Activated naive CD8-positive, alpha-beta T cell (primary cell): Measurements from ENCODE around the gene P2RX7.
"Not testable (repeated sequence)": the region's sequence is repeated elsewhere in the genome, so short reads cannot be mapped to it uniquely, and the experiment has no call there.

Experiments
- H3K27ac Mint-ChIP-seq: one replicate; pipeline ENCODE4 v1.8.0; 2021; ENCODE audit warnings: mixed read lengths
- H3K27me3 Mint-ChIP-seq: one replicate; pipeline ENCODE4 v1.8.0; 2021; ENCODE audit warnings: mixed read lengths
- H3K36me3 Mint-ChIP-seq: one replicate; pipeline ENCODE4 v1.8.0; 2021; ENCODE audit warnings: mixed read lengths
- H3K4me1 Mint-ChIP-seq: one replicate; pipeline ENCODE4 v1.8.0; 2021; ENCODE audit warnings: low read depth, mixed read lengths
- H3K4me3 Mint-ChIP-seq: one replicate; pipeline ENCODE4 v1.8.0; 2021; ENCODE audit warnings: mild to moderate bottlenecking, mixed read lengths
- H3K9me3 Mint-ChIP-seq: one replicate; pipeline ENCODE4 v1.8.0; 2021; ENCODE audit warnings: low read depth, mixed read lengths

P2RX7 gene

GRCh38 chr12:121228919-121229665 is 96.4 kb downstream of the P2RX7 start:
- H3K36me3 Mint-ChIP-seq: peaks cover 2% of the 10 kb centered on the region
- H3K9me3 Mint-ChIP-seq: no peaks in the 10 kb centered on the region
- no peak overlapping the region for H3K4me3 Mint-ChIP-seq
- no peaks in the 10 kb centered on the region for H3K27me3 Mint-ChIP-seq
- no peak overlapping the region for H3K27ac Mint-ChIP-seq
- H3K4me1 Mint-ChIP-seq: peaks cover 23% of the 10 kb centered on the region

- H3K4me3 Mint-ChIP-seq, H3K36me3 Mint-ChIP-seq, H3K27me3 Mint-ChIP-seq, H3K27ac Mint-ChIP-seq, H3K9me3 Mint-ChIP-seq: not testable (repeated sequence)
- H3K4me1 Mint-ChIP-seq: peaks cover 16% of the 10 kb centered on the region
Observed at GRCh38 chr12:121229826-121230537, 97.3 kb downstream of the P2RX7 start.

- H3K4me1 Mint-ChIP-seq: peaks cover 15% of the 10 kb centered on the region
- no peak overlapping the region for H3K27ac Mint-ChIP-seq
- H3K36me3 Mint-ChIP-seq: peaks cover 2% of the 10 kb centered on the region
- no peaks in the 10 kb centered on the region for H3K27me3 Mint-ChIP-seq
- no peaks in the 10 kb centered on the region for H3K9me3 Mint-ChIP-seq
- H3K4me3 Mint-ChIP-seq: no peak overlapping the region
Observed at GRCh38 chr12:121230538-121230907, 97.8 kb downstream of the P2RX7 start.

GRCh38 chr12:121232163-121232562 is 99.5 kb downstream of the P2RX7 start:
- Mint-ChIP-seq H3K36me3 (peaks cover 2% of the 10 kb centered on the region), H3K27ac (no peak overlapping the region), H3K27me3 (no peaks in the 10 kb centered on the region), H3K9me3 (no peaks in the 10 kb centered on the region), H3K4me3 (no peak overlapping the region), H3K4me1 (peaks cover 4% of the 10 kb centered on the region)

GRCh38 chr12:121232977-121233627 is 100.4 kb downstream of the P2RX7 start:
- peaks cover 5% of the 10 kb centered on the region for H3K4me1 Mint-ChIP-seq
- H3K4me3 Mint-ChIP-seq: no peak overlapping the region
- peaks cover 2% of the 10 kb centered on the region for H3K36me3 Mint-ChIP-seq
- no peak overlapping the region for H3K27ac Mint-ChIP-seq
- H3K9me3 Mint-ChIP-seq: no peaks in the 10 kb centered on the region
- H3K27me3 Mint-ChIP-seq: no peaks in the 10 kb centered on the region

GRCh38 chr12:121233628-121234020 is 100.9 kb downstream of the P2RX7 start:
- H3K27me3 Mint-ChIP-seq: no peaks in the 10 kb centered on the region
- H3K4me3 Mint-ChIP-seq: no peak overlapping the region
- H3K27ac Mint-ChIP-seq: no peak overlapping the region
- H3K36me3 Mint-ChIP-seq: peaks cover 2% of the 10 kb centered on the region
- peaks cover 5% of the 10 kb centered on the region for H3K4me1 Mint-ChIP-seq
- H3K9me3 Mint-ChIP-seq: no peaks in the 10 kb centered on the region

- H3K36me3 Mint-ChIP-seq: no peaks in the 10 kb centered on the region
- peaks cover 32% of the 10 kb centered on the region for H3K4me1 Mint-ChIP-seq
- H3K27ac Mint-ChIP-seq: no peak overlapping the region
- no peak overlapping the region for H3K4me3 Mint-ChIP-seq
- H3K27me3 Mint-ChIP-seq: no peaks in the 10 kb centered on the region
- H3K9me3 Mint-ChIP-seq: no peaks in the 10 kb centered on the region
Observed at GRCh38 chr12:121236776-121237175, 104.1 kb downstream of the P2RX7 start.

GRCh38 chr12:121237415-121237814 is 104.7 kb downstream of the P2RX7 start:
- Mint-ChIP-seq H3K4me3 (no peak overlapping the region), H3K9me3 (no peaks in the 10 kb centered on the region), H3K36me3 (no peaks in the 10 kb centered on the region), H3K4me1 (peaks cover 35% of the 10 kb centered on the region), H3K27me3 (no peaks in the 10 kb centered on the region), H3K27ac (no peak overlapping the region)
